ENCODE measurements around the gene ZBED4.

The ZBED4 gene

DNA sequence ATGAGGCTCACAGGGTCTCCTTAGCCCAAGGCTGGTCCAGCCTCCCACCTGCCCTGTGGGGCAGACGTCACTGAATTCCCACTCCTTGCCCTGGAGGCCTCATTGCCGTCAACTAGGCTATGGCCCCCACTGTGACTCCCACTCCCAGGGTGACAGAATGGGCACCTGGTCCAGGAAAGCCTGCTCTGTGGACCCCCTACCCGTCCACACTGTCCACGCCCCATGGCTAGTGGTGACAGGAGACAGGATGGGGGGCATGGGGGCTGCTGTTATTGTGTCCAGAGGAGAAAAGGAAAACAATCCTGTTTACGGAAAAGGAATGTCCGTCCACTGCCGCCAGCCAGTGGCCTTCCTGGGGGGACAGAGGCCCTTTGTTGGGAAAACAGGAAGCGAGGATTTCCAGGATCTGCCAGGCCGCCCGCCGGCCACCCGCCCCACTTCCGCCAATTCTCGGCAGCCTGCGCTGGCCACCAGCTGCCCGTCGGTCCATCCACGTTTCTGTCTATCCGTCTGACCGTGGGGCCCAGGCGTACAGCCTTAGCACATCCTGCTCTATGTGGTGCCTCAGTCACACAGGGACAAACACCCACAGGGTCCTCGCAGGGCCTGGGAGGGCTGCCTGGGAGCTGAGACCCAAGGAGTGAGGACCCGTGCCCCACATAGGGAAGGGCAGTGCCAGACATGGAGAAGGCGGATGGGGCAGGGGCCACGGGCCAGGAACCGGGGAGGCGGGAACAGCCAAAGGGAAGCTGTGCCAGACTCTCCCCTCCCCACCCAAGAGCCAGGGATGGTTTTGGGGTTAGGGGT lies 84.3 kb downstream of the ZBED4 start:
- no peak for DNase-seq

DNA sequence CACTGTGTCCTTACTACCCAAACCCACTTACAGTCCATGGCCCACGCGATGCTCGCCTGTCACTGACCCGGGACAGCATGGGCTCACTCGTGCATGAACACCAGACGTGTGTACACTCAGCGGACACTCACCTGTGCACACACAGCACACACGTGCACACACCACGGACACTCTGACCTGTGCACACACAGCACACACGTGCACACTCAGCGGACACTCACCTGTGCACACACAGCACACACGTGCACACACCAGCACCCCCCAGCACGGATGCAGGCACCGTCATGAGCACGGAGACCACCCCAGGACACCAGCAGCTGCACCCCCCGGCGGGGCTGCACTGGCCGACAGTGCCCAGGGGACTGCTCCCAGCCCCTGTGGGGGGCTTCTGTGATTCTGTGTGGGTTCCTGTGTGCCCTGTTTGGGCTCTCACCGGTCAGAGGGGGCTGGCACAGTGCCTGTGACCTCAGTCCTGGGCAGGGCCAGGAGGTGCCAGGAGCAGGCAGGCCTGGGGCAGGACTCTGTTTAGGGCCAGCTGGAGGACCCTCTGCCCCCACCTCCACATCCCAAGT lies 85.0 kb downstream of the ZBED4 start:
- DNase-seq: no peak

Data from SW 1271 (cell line).